NT2/D1 (cell line): Measurements from ENCODE around the gene TSPAN9.

ENCODE experiments used
- DNase-seq: peaks from one replicate; pipeline ENCODE4 v3.0.0-alpha.2; 2011; ENCODE audit warnings: low read depth, low spot score
- H3K27me3 ChIP-seq: 2 replicates; pipeline ENCODE4 v1.6.0; 2011; ENCODE audit warnings: mild to moderate bottlenecking; ENCODE audit not compliant: insufficient read length, insufficient read depth
- H3K36me3 ChIP-seq: 2 replicates; pipeline ENCODE4 v1.6.1; 2011; ENCODE audit warnings: mild to moderate bottlenecking, low read length, mixed read lengths; ENCODE audit not compliant: insufficient read depth, insufficient read length
- H3K4me1 ChIP-seq: 2 replicates; pipeline ENCODE4 v1.5.1; 2011; ENCODE audit not compliant: insufficient read depth, insufficient read length
- H3K4me3 ChIP-seq: 2 replicates; pipeline ENCODE4 v1.5.1; 2011; ENCODE audit warnings: low read depth; ENCODE audit not compliant: insufficient read length
- H3K9ac ChIP-seq: 2 replicates; pipeline ENCODE4 v1.6.0; 2011; ENCODE audit warnings: low read depth; ENCODE audit not compliant: insufficient read length
- H3K9me3 ChIP-seq: 2 replicates; pipeline ENCODE4 v1.5.1; 2011; ENCODE audit warnings: mild to moderate bottlenecking, low read length; ENCODE audit not compliant: insufficient read depth
- SUZ12 ChIP-seq: IDR thresholded peaks from 2 replicates; pipeline ENCODE4 v1.6.1; 2011; ENCODE audit not compliant: insufficient read length, insufficient read depth; ENCODE audit errors: extremely low read depth
- YY1 ChIP-seq: IDR thresholded peaks from 2 replicates; pipeline ENCODE4 v1.6.1; 2011; ENCODE audit not compliant: insufficient read length, insufficient read depth
- ZNF274 ChIP-seq: IDR thresholded peaks from 2 replicates; pipeline ENCODE4 v1.6.1; 2011; ENCODE audit warnings: mild to moderate bottlenecking, low read depth, low read length

The TSPAN9 gene

DNA sequence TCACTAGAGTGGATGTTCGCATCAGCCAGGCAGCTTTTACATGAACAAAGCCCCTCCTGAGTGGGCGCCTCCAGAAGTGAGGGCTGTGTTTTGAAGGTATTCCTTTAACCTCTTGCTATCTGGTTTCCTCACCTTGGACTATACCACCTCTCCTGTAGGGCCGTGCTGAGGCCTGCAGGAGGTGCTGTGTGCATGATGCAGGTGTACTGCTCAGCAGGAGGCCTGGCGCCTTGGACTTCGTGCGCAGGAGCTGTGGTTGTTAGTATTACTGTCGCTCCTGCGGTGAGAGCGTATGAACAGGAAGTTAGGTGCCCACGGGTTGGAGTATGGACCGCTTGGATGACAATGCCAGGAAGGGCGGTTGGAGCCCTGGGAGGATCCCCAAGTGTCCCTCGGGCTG, 130.7 kb downstream of the TSPAN9 start:
- Histone ChIP-seq H3K36me3 (peaks cover 37% of the 10 kb centered on the region), H3K4me3 (no peak overlapping the region), H3K4me1 (peaks cover 29% of the 10 kb centered on the region), H3K27me3 (peaks cover under 1% of the 10 kb centered on the region), H3K9ac (no peak overlapping the region), H3K9me3 (no peaks in the 10 kb centered on the region)
- TF ChIP-seq SUZ12 (no peak), YY1 (no peak), ZNF274 (no peak)
- no peak for DNase-seq

DNA sequence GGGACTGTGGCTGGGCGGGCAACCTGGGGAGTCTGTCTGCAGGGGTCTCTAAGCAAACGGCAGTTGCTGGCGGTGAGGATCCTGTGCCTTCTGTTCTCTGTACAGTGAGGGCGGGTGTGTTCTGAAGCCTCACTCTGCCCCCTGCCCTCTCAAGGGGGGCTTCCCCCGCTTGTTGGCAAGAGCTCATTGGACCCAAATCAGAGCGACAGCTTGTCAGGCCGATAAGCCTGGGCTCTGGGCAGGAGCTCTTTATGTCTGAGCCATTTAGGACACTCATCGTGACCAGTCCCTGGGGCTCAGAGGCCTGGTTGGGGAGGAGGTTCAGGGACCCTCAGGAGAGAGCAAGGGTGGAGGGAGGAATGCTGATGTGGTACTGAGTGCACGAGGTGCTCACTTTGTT, 136.0 kb downstream of the TSPAN9 start:
- Histone ChIP-seq H3K4me1 (peaks cover 29% of the 10 kb centered on the region), H3K27me3 (no peaks in the 10 kb centered on the region)
- TF ChIP-seq YY1 (no peak), ZNF274 (no peak), SUZ12 (no peak)

DNA sequence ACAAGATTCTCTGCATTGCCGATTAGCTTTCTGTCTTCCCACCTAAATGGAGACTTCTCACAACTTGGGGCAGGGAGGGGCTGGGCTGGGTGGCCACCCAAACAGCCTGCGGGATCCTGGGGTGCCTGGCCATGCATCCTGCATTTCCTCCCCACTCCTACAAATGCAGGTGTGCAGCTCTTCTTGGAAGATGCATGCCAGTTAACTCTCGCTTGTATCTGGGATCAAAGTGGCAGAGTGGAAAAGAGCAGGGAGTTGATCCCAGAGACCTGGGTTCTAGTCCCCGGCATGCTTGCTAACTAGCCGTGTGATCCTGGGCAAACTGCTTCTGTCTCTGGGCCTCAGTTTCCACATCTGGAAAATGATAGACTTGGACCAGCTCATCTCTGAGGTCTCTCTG, 136.6 kb downstream of the TSPAN9 start:
- H3K4me3 ChIP-seq, result no peak overlapping the region
- DNase-seq, result no peak
- H3K27me3 ChIP-seq, result no peaks in the 10 kb centered on the region
- TF ChIP-seq YY1, result no peak
- TF ChIP-seq ZNF274, result no peak
- no peak for TF ChIP-seq SUZ12
- peaks cover 23% of the 10 kb centered on the region for H3K36me3 ChIP-seq
- no peaks in the 10 kb centered on the region for H3K9me3 ChIP-seq
- H3K4me1 ChIP-seq, result peaks cover 33% of the 10 kb centered on the region
- H3K9ac ChIP-seq, result no peak overlapping the region

More for the DNA sequence above, 136.0 kb downstream of the TSPAN9 start:
- no peak for DNase-seq
- Histone ChIP-seq H3K4me3 (no peak overlapping the region), H3K36me3 (peaks cover 27% of the 10 kb centered on the region), H3K9ac (peak overlapping the region; percentile 1), H3K9me3 (no peaks in the 10 kb centered on the region)

DNA sequence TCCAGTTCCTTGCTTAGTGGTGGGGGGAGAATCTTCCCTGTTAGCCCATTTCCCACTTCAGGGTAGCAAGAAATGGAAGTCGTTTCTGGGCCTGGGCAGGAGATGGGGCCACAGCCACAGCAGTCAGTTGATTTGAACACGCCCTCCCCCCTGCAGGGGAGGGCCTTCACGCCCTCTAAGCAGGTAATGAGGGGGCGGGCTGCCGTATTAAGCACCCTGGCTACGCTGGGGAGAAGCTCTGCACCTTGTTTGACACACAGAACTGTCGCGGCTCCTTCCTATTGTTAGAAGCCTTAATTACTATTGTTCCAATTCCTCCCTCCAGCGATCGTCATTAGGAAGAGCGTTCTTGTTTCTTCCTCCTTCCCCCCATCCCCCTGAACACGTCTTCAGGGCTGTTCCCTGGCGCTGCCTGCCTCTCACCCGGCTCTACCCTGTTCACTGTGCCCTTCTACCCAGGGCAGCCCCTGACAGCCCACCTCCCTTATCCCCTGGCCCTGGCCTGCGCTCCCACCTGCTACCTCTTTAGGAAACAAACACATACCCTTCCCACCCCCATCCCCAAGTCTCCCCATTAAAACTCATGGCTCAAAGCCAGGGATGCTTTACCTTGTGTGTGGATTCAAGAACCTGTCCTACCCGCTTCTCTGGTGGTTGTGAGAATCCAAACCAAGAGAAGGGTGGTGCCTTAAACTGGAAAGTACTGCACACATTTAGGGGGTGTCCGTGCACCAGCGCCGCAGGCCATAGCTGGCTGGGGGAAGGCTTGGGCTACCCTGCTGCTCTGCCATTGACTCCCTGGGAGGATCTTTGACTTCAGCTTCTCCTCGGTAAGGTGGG, 137.6 kb downstream of the TSPAN9 start:
- TF ChIP-seq ZNF274 (no peak), SUZ12 (no peak), YY1 (no peak)
- Histone ChIP-seq H3K4me3 (no peak overlapping the region), H3K4me1 (peaks cover 36% of the 10 kb centered on the region), H3K9me3 (no peaks in the 10 kb centered on the region), H3K36me3 (peaks cover 23% of the 10 kb centered on the region), H3K9ac (peak overlapping the region; percentile 38), H3K27me3 (no peaks in the 10 kb centered on the region)
- DNase-seq, result peak; percentile 91

DNA sequence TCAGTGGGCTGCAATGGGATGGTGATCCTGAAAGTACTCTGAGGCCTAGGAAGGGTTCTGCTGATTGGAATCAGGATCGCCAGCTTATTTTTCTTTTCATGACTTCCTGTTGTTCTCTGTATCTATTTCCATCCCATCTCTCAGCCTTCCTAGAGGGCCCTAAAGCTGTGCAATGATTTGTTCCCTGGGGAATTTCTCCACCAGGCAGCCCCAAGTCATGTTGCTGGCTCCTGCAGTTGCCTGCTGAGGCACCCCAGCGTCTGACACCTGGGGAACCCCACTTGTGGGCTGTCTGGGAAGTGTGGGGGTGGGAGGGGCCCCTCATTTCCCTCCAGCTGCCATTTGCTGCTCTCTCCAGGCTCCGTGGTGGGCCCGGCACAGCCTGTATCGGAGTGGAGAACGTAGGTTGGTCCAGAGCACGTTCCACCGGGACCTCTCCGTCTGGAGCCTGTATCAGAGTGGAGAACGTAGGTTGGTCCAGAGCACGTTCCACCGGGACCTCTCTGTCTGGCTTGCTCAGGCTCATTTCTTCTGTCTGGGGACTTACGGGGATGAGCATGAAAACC, 138.3 kb downstream of the TSPAN9 start:
- H3K9ac ChIP-seq, result no peak overlapping the region
- TF ChIP-seq SUZ12, result no peak
- peaks cover 23% of the 10 kb centered on the region for H3K36me3 ChIP-seq
- peaks cover 39% of the 10 kb centered on the region for H3K4me1 ChIP-seq
- no peaks in the 10 kb centered on the region for H3K27me3 ChIP-seq
- no peaks in the 10 kb centered on the region for H3K9me3 ChIP-seq
- no peak overlapping the region for H3K4me3 ChIP-seq
- no peak for DNase-seq

DNA sequence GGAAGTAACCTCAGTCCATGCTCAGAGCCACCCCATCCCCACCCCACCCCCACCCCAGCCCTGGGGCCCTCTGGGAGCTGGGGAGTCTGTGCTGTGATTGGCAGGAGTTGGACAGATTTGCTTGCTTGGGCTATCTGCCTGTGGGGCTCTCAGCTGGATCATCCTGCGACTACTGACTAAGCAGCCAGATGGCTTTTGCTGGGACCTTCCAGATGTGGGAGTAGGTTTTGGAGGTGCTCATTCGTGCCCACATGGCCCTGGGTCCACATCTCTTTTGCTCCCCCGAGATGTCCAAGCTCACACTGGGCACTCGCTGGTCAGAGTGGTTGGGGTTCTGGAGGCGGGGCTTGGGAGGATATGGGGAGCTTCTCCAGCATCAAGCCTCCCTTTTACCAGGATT, 138.9 kb downstream of the TSPAN9 start:
- peaks cover 39% of the 10 kb centered on the region for H3K4me1 ChIP-seq
- H3K36me3 ChIP-seq, result peaks cover 23% of the 10 kb centered on the region
- TF ChIP-seq YY1, result no peak
- no peak for TF ChIP-seq ZNF274
- TF ChIP-seq SUZ12, result no peak
- no peak overlapping the region for H3K9ac ChIP-seq
- H3K9me3 ChIP-seq, result no peaks in the 10 kb centered on the region
- no peak for DNase-seq
- H3K27me3 ChIP-seq, result no peaks in the 10 kb centered on the region
- no peak overlapping the region for H3K4me3 ChIP-seq
